GM18502 (cell line): ENCODE measurements around the gene DCTN5.

Source experiments
- ATAC-seq: cut with Tn5 transposase; IDR thresholded peaks from one replicate; pipeline ENCODE4 v1.9.1; 2021; ENCODE audit warnings: mild to moderate bottlenecking; ENCODE audit not compliant: unreplicated experiment, poor library complexity

The DCTN5 gene

GRCh38 chr16:23651943-23652468 is 10.7 kb downstream of the DCTN5 start:
- ATAC-seq = no peak

- no peak for ATAC-seq
Observed at GRCh38 chr16:23663918-23664317, 22.7 kb downstream of the DCTN5 start.

DNA sequence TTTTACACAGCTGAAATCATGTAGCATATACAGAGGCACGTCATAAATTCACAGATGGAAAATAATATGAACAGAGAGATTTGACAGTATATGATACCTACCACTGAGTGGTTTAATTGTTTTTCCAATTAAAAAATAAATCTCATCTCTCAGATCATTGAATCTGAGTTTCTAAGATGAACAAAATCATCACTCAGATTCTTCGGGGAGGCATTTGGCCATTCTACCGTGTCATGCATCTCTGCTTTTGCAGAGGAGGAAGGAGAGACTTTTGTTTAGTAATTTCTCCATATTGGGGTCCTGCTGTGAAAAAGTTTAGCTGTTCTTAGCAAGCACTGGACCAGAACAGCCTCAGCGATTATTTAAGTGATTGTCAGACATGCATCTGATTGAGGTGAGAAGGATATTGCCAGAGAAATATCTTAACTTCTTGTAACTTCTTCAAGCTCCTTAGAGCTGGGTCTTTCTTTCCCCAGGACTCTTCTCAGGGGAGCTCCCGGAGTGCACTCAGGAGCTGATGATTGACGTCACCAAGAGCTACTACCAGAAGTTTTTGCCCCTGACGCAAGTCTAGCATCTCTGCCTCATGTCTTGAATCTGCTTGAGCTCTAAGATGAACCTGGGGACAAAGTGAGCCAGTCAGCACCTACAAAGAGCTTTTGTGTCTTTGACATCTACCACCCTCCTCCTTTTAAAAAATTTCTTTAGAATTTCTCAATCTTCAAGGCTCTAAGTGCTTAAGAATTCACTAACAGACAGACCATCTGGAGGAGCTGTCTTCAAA is 25.5 kb downstream of the DCTN5 start:
- no peak for ATAC-seq

DNA sequence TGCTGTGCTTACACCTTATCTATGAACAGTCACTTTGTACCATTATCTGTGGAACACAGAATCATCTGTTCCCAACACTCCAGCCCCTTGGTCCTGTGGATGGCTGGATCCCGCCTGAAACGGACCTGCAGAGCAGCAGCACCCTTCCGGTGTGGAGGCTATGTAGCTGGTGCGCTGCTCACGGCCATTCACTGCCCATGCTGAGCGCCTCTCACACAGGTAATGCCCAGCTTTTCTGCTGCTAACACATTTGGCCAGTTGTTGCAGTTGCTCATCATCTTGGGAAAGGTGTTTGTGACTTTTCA is 26.0 kb downstream of the DCTN5 start:
- no peak for ATAC-seq

- no peak for ATAC-seq
Observed at GRCh38 chr16:23668225-23668624, 27.0 kb downstream of the DCTN5 start.

- ATAC-seq = no peak
Observed at GRCh38 chr16:23668873-23669272, 27.6 kb downstream of the DCTN5 start.

- ATAC-seq = peak; percentile 95
Observed at GRCh38 chr16:23670137-23670776, 29.0 kb downstream of the DCTN5 start.

- no peak for ATAC-seq
Observed at GRCh38 chr16:23673971-23674614, 32.8 kb downstream of the DCTN5 start.

GRCh38 chr16:23676924-23677480 is 35.7 kb downstream of the DCTN5 start:
- no peak for ATAC-seq

GRCh38 chr16:23678430-23679273 is 37.4 kb downstream of the DCTN5 start, which contains the start of gene PLK1:
Gene PLK1 (plus strand): TSS chr16:23678889. CDS start chr16:23678933, 44 bp downstream.
- ATAC-seq = peak; percentile 89

- ATAC-seq = no peak
Observed at GRCh38 chr16:23679274-23679985, 38.2 kb downstream of the DCTN5 start.

GRCh38 chr16:23679986-23680336 is 38.7 kb downstream of the DCTN5 start:
- ATAC-seq = no peak

DNA sequence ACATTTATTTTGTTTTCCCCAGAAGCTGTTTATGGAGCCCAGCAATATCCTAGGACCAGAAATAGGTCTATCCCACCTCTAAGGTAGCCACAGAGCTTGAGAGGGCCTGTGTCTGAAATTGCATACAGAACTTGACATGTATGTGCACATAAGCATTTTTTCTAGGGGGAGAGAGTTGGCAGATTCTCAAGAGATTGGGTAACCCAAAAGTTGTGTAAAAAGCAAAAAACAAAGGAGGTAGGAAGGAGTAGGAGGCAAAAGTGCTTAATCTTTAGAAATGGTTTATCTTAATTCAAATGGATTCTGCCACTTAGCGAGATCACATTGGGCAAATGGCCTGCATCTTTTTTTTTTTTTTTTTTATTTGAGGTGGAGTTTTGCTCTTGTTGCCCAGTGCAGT is 40.9 kb downstream of the DCTN5 start:
- no peak for ATAC-seq

DNA sequence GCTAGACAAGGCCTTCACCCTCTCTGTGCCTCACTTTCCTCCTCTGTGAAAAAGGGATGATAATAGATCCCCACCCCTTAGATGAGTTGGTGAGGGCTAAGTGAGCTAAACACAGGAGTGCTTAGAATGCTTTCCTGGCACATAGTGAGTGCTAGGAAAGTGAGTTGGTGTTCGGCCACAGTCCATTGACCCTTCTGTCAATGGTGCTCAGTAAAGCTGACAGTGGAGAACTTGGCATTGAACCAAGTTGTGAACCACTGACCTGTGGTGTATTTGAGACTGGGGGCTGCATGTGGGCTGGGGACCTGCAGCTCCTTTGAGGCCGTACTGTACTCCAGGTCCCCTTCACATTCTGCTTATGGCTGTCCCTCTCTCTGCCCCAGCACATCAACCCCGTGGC is 42.2 kb downstream of the DCTN5 start:
- no peak for ATAC-seq

GRCh38 chr16:23687034-23687808 is 46.0 kb downstream of the DCTN5 start:
- ATAC-seq = no peak

- no peak for ATAC-seq
Observed at GRCh38 chr16:23689442-23690187, 48.3 kb downstream of the DCTN5 start.

DNA sequence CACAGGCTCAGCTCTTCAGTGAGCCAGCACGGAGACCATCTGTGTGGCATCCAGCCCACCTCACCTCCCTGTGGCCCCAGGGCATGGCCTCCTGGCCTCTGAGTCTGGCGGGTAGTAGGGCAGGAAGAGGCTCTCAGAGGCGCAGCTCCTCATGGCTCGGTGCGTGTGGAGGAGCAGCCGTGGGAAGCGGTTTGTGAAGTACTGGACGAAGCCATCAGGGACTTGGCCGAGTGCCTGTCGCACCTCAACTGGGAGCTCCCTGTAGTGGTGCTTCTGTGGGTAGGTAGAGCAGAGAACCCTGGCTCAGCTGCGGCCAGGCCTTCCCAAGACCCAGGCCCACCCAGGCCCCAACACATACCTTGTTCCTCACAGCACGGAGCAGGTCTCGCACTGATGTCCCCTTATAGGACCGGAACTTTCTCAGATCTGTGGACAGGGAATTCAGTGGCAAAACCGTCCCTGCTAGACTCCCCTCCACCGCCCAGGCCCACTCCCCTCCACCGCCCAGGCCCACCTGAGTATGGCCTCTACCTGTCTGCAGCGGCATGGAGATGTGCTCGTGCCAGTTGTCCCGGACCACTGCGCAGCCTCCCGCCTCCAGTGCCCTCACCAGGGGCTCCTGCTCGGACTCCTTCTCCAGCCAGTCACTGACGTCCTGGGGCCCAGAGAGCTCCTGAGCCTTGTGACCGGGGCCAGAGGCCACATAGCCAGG is 49.7 kb downstream of the DCTN5 start:
- ATAC-seq = no peak
